ENCODE data around the gene KRT31.

Gene KRT31

GRCh38 chr17:41396996-41397660, at the start of gene KRT31:
KRT31 (minus strand) TSS chr17:41397608; CDS start chr17:41397539, 69 bp downstream.
- TF ChIP-seq CTCF (IDR thresholded peaks at IDR 0.05; ENCODE audit: low read depth, low read length): no peak
- DNase-seq (ENCODE audit: extremely low read depth, low read depth): no peak

DNA sequence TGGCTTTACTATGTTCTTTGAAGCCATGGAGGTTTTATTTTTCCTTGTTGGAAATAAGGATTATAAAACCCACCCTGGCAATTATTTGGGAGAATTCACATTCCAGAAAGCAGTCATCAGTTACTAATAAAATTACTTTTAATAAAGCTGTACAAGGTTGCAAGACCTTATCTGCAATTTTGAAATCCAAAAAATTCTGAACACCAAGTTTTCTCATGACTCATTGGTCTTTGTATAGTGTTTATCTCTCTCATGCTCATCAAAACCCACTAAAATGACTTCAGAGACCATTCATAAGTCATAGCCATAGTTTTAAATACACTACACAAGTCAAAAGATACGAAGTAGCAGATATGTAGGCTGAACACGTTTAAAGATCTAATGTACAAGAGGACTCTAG, 49.4 kb upstream of the KRT31 start:
- no peak for TF ChIP-seq CTCF (IDR thresholded peaks at IDR 0.05; ENCODE audit: low read depth, low read length)
- no peak for DNase-seq (ENCODE audit: extremely low read depth, low read depth)

- DNase-seq (ENCODE audit: extremely low read depth, low read depth): no peak
- no peak for TF ChIP-seq CTCF (IDR thresholded peaks at IDR 0.05; ENCODE audit: low read depth, low read length)
These were observed 47.2 kb upstream of the KRT31 start for GRCh38 chr17:41444640-41445039.

DNA sequence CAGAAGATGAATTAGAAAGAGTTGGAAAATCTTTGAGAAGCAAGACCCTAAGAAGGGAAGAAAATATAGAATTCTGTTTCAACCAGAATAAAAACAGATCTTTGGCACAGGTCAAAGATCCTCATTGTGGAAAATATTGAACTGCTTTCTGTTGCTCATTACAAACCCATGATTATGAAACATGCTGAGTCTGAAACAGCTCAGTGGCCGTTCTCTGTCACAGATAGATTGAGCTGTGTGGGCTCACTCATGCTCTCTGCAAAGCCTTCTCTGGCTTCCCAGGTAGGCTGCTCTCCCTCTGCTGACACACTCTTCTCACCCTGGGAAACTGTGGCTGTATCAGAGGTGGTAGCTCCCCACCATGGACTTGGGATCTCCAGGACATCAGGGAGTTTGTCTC, 46.8 kb upstream of the KRT31 start:
- no peak for DNase-seq (ENCODE audit: extremely low read depth, low read depth)
- no peak for TF ChIP-seq CTCF (IDR thresholded peaks at IDR 0.05; ENCODE audit: low read depth, low read length)

- no peak for DNase-seq (ENCODE audit: extremely low read depth, low read depth)
These were observed 45.3 kb upstream of the KRT31 start for GRCh38 chr17:41442739-41443138.

DNA sequence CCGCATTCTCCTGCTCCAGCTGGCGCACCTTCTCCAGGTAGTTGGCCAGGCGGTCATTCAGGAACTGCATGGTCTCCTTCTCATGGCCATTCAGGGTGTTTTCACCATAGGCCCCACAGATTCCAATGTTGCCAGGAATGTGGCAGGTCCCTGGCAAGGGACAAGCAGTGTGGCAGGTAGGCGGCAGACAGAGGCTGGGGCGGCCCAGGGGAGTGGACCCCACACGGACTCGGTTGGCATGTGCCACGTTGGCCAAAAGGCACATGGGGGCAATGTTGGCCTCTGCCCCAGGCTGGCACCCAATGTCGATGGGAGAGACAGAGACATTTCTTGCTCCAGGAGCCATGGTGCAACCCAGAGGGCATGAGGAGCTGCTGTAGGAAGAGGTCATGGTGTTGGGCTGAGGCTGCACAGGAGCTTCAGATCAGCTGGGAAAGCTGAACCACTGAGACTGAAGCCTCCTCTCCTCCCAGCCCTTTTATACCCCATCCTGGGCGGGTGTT, 43.2 kb upstream of the KRT31 start, which contains the start of gene KRT38:
Gene KRT38, minus strand, starts transcription at position 453 of the 503 bp plus-strand sequence. Its CDS starts 62 bp downstream, at position 391.
- TF ChIP-seq CTCF (IDR thresholded peaks at IDR 0.05; ENCODE audit: low read depth, low read length): no peak
- no peak for DNase-seq (ENCODE audit: extremely low read depth, low read depth)

More at GRCh38 chr17:41442739-41443138, 45.3 kb upstream of the KRT31 start:
- TF ChIP-seq CTCF (IDR thresholded peaks at IDR 0.05; ENCODE audit: low read depth, low read length): no peak

DNA sequence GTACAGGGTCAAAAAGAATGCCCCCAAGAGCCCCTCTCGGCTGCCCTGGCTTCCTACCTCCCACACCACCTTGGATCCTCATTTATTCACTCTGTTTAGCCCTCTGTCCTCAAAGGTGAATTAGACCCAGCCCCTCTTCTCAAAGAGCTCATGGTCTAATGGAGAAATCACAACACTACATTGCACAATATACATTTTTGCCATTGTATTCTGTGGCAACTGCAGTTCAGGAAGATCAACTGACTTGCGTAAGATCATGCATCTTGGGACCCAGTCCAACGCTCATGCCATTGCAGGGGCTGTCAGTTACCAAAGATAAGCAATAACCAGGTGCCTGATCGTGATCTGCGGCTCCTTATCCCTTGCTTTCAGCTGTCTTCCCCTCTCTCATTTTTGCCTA, 42.0 kb upstream of the KRT31 start:
- no peak for TF ChIP-seq CTCF (IDR thresholded peaks at IDR 0.05; ENCODE audit: low read depth, low read length)
- DNase-seq (ENCODE audit: extremely low read depth, low read depth): no peak
